H1 (cell line): ENCODE results near the gene ZNF697. TPM values are rescaled to one million over a fixed set of nuclear protein-coding genes. Genes with fewer than 3 reads are reported as not detected.

ENCODE experiments used
- YY1 ChIP-seq: IDR thresholded peaks from 2 replicates; pipeline ENCODE4 v1.6.1; 2011; ENCODE audit warnings: low read depth, mild to moderate bottlenecking, low read length
- polyA plus RNA-seq, 7 experiments: library from polyadenylated mRNA; depleted of rRNA in 3 of 7; stranded (reverse) in 5 of 7; unstranded in 2 of 7; fragments of >200 nt in 5 of 7; fragments of 200-250 nt in 2 of 7; gene quantifications; 1 replicate in 5 of 7; 2 replicates in 1 of 7; 4 replicates in 1 of 7; pipeline versions ENCODE4 v1.2.1 to v1.2.3, GENCODE V29; 2011 to 2013; ENCODE audit warnings: missing spikeins in 2 of 7, mixed read lengths in 2 of 7
- total RNA-seq: library from RNA; stranded (reverse); fragmentation: NEBNext Ultra II Directional; extraction: Animal tissue kit (Norgen Biotek cat#: 25700); gene quantifications from 2 replicates; pipeline ENCODE4 v1.2.1, GENCODE V29; 2021

The ZNF697 gene
- total and polyA plus RNA-seq, 2 of the 8 experiments (the other 6 are each of a cell fraction or from before 2014, with no cell fraction given): 5.6 to 18.3 TPM

DNA sequence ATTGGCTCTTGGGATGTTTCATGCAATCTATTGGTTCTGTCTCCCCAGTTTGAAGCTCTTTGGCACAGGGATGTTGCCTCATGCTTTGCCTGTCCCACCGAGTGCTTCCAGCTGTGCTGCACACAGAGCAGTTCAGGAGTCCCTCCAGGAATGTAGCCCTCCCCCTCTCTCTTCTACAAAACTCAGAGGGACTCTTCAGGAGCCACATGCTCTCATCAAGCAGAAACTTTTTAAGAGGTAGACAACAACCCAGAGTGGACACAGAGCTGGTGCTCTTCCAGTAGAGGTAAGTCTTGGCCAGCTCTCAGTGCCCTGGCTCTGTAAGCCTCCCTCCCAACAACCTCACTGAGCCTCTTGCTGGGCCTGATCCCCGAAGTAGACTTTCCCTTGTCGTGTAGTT is 11.6 kb upstream of the ZNF697 start (continued):
- TF ChIP-seq YY1: no peak
- TF ChIP-seq, all 59 proteins: peak for 5
